ENCODE measurements around the gene SYNGAP1.

DNA sequence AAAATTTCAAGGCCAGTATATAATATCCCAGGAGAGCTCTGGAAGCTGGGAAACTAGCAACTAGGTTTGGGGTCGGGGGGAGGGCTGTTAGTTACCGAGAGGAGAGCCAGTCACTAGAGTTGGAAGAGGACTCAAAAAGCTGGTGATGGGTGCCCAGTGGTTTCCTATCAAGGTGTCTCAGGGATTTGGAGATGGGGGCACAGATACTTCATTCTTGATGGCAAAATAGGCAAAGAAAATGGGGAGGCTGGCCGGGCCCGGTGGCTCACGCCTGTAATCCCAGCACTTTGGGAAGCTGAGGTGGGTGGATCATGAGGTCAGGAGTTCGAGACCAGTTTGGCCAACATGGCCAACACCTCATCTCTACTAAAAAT lies 8.2 kb upstream of the SYNGAP1 start:
- no peak for TF ChIP-seq POLR2A (IDR thresholded peaks at IDR 0.05; ENCODE audit: low read length)
- no peak for TF ChIP-seq GATA1 (IDR thresholded peaks at IDR 0.05; ENCODE audit: low read depth, low read length)
